MCF 10A (cell line): ENCODE data around the gene MYOM1. TPM values are rescaled to one million over a fixed set of nuclear protein-coding genes. Genes with fewer than 3 reads are reported as not detected.

Experiments
- BruUV-seq: library from RNA; stranded (reverse); fragments of 400-500 nt; replicated peaks from 2 replicates; lab custom pipeline; 2021; lab: Mats Ljungman, UMichigan
- CTCF ChIA-PET: fragments of 300-600 bp; sonication (Branson Sonifier 250); formaldehyde crosslinking; extraction: SDS; loops from one replicate; lab custom pipeline; 2021; ENCODE audit warnings: antibody characterized with exemption, inconsistent platforms; lab: Yijun Ruan, JAX
- POLR2A ChIA-PET: fragments of 300-600, 350-650 bp; sonication (Branson Sonifier 250); formaldehyde crosslinking; extraction: SDS; loops from one replicate; lab custom pipeline; 2020; ENCODE audit warnings: antibody characterized with exemption, inconsistent platforms; lab: Yijun Ruan, JAX
- DNase-seq: peaks from one replicate; pipeline ENCODE4 v3.0.0-alpha.2; 2018; ENCODE audit not compliant: unreplicated experiment
- H3K27ac Mint-ChIP-seq: one replicate; pipeline ENCODE4 v1.8.0; 2022; ENCODE audit warnings: mild to moderate bottlenecking, low read depth, mixed read lengths; ENCODE audit not compliant: unreplicated experiment
- H3K27me3 Mint-ChIP-seq: one replicate; pipeline ENCODE4 v1.8.0; 2022; ENCODE audit warnings: mixed read lengths; ENCODE audit not compliant: insufficient read depth, unreplicated experiment
- H3K36me3 Mint-ChIP-seq: one replicate; pipeline ENCODE4 v1.8.0; 2022; ENCODE audit warnings: mild to moderate bottlenecking, moderate library complexity, mixed read lengths; ENCODE audit not compliant: insufficient read depth, unreplicated experiment
- H3K4me1 Mint-ChIP-seq: one replicate; pipeline ENCODE4 v1.8.0; 2022; ENCODE audit warnings: mixed read lengths; ENCODE audit not compliant: insufficient read depth, unreplicated experiment
- H3K4me3 Mint-ChIP-seq: one replicate; pipeline ENCODE4 v1.8.0; 2022; ENCODE audit warnings: mild to moderate bottlenecking, moderate library complexity, mixed read lengths; ENCODE audit not compliant: unreplicated experiment
- H3K9me3 Mint-ChIP-seq: one replicate; pipeline ENCODE4 v1.8.0; 2022; ENCODE audit warnings: mixed read lengths; ENCODE audit not compliant: unreplicated experiment
- intact Hi-C: fragments of 100-400 bp; cut with micrococcal nuclease; formaldehyde crosslinking; loops from 2 replicates; pipeline ENCODE4 v1.14.1; 2022
- total RNA-seq: library from RNA; stranded (reverse); gene quantifications from 2 replicates; pipeline ENCODE4 v1.2.3, GENCODE V29; 2022
- TF ChIP-seq, protein P1 (sequence below): fragments of 200-600 bp; IDR thresholded peaks from one replicate; pipeline ENCODE4 v1.8.0; 2022; ENCODE audit warnings: antibody characterized with exemption, mild to moderate bottlenecking; ENCODE audit not compliant: unreplicated experiment

Gene MYOM1
- total RNA-seq, 1 experiment from 2014 or later, result 0.21 TPM

GRCh38 chr18:3250237-3251107 lies 30.7 kb upstream of the MYOM1 start:
- intact Hi-C loops, result no loop called here
- DNase-seq, result peak; percentile 50
- Mint-ChIP-seq H3K9me3 (no peaks in the 10 kb centered on the region), H3K4me3 (peak overlapping the region; percentile 86), H3K27ac (peak overlapping the region; percentile 78), H3K36me3 (peaks cover 61% of the 10 kb centered on the region), H3K4me1 (peaks cover 20% of the 10 kb centered on the region), H3K27me3 (no peaks in the 10 kb centered on the region)
- TF ChIP-seq, protein P1, sequence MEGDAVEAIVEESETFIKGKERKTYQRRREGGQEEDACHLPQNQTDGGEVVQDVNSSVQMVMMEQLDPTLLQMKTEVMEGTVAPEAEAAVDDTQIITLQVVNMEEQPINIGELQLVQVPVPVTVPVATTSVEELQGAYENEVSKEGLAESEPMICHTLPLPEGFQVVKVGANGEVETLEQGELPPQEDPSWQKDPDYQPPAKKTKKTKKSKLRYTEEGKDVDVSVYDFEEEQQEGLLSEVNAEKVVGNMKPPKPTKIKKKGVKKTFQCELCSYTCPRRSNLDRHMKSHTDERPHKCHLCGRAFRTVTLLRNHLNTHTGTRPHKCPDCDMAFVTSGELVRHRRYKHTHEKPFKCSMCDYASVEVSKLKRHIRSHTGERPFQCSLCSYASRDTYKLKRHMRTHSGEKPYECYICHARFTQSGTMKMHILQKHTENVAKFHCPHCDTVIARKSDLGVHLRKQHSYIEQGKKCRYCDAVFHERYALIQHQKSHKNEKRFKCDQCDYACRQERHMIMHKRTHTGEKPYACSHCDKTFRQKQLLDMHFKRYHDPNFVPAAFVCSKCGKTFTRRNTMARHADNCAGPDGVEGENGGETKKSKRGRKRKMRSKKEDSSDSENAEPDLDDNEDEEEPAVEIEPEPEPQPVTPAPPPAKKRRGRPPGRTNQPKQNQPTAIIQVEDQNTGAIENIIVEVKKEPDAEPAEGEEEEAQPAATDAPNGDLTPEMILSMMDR, result no peak
- ChIA-PET CTCF (interaction anchor here (0.9 to 1.7 kb wide), 5 partner anchors 122 to 416 kb away, joined by 3 to 4 read pairs (median 4); no protein-coding TSS in a partner anchor), POLR2A (interaction anchor here (0.6 to 9.0 kb wide), 17 partner anchors 10 to 416 kb away, joined by 3 to 250 read pairs (median 6); partner anchors contain the start of genes MYL12B and TGIF1)
- TSS peak; percentile 12 for BruUV-seq

- Mint-ChIP-seq H3K27me3 (no peaks in the 10 kb centered on the region), H3K36me3 (peaks cover 45% of the 10 kb centered on the region), H3K9me3 (no peaks in the 10 kb centered on the region), H3K4me1 (peaks cover 22% of the 10 kb centered on the region), H3K4me3 (peak overlapping the region; percentile 86), H3K27ac (peak overlapping the region; percentile 100)
- ChIA-PET POLR2A (interaction anchor here (0.6 to 9.0 kb wide), 28 partner anchors 8 to 702 kb away, joined by 3 to 250 read pairs (median 12); partner anchors contain the start of genes MYL12B and TGIF1), CTCF (interaction anchor here (0.8 to 6.5 kb wide), 7 partner anchors 8 to 416 kb away, joined by 3 to 71 read pairs (median 4); no protein-coding TSS in a partner anchor)
- peak; percentile 74 for DNase-seq
- TSS peak; percentile 55 for BruUV-seq
- intact Hi-C loops, result loop anchor here (5.0 kb wide), 2 partner anchors 302 to 482 kb away; no protein-coding TSS in a partner anchor
- TF ChIP-seq, protein P1, result no peak
Observed at GRCh38 chr18:3248658-3249359, 29.0 kb upstream of the MYOM1 start.

DNA sequence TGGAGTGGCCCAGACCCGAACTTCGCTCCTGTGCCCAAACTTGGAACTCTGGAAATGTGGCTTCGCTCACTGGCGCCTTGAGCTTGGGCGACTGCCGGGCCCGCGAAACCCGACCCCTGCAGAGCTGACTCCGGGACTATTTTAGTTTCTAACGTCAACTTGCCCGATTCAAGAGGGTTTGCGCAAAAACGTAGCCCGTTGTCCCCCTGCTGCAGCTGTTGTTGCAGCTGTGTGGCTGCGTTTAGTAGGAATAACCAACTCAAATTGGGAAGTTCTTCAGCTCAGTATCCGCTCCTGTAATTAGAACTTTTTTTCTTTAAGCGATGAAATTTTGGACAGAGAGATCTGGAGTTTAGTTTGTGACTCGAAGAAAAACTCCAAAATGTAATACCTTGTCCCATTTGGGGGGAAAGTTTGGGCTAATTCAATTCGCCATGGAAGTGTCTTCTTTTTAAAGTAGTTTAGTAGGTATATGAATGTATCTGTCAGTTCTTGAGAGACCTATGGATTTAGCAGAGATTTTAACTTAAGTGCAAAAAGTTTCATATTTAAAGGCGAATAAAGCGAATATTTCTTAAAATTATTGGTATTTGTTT lies 28.4 kb upstream of the MYOM1 start:
- intact Hi-C loops, result loop anchor here (5.0 kb wide), 2 partner anchors 301 to 481 kb away; no protein-coding TSS in a partner anchor
- no peak for DNase-seq
- H3K4me3 Mint-ChIP-seq, result peak overlapping the region; percentile 86
- TF ChIP-seq, protein P1, result no peak
- ChIA-PET CTCF (interaction anchor here (0.6 to 6.5 kb wide), 12 partner anchors 8 to 416 kb away, joined by 3 to 71 read pairs (median 4); no protein-coding TSS in a partner anchor), POLR2A (interaction anchor here (0.6 to 9.0 kb wide), 42 partner anchors 9 to 701 kb away, joined by 3 to 250 read pairs (median 9); partner anchors contain the start of genes MYL12B and TGIF1)
- TSS peak; percentile 24 for BruUV-seq
- peaks cover 22% of the 10 kb centered on the region for H3K4me1 Mint-ChIP-seq
- peaks cover 38% of the 10 kb centered on the region for H3K36me3 Mint-ChIP-seq
- H3K9me3 Mint-ChIP-seq, result no peaks in the 10 kb centered on the region
- no peaks in the 10 kb centered on the region for H3K27me3 Mint-ChIP-seq
- peak overlapping the region; percentile 100 for H3K27ac Mint-ChIP-seq
